OCI-LY1 (cell line): ENCODE measurements around the gene OLFM2.

Source experiments
- CTCF ChIP-seq: fragments of 200-600 bp; sonication (generic), shearing (Covaris generic); IDR thresholded peaks from 2 replicates; pipeline ENCODE4 v1.5.1; 2017; ENCODE audit warnings: mild to moderate bottlenecking, antibody characterized with exemption, low read length, moderate library complexity, mixed read lengths
- EZH2 ChIP-seq: fragments of 200-600 bp; sonication (generic), shearing (Covaris generic); IDR thresholded peaks from 2 replicates; pipeline ENCODE4 v1.8.0; 2017; ENCODE audit warnings: borderline replicate concordance, mixed run types, mild to moderate bottlenecking, antibody characterized with exemption, low read length, moderate library complexity, mixed read lengths

DNA sequence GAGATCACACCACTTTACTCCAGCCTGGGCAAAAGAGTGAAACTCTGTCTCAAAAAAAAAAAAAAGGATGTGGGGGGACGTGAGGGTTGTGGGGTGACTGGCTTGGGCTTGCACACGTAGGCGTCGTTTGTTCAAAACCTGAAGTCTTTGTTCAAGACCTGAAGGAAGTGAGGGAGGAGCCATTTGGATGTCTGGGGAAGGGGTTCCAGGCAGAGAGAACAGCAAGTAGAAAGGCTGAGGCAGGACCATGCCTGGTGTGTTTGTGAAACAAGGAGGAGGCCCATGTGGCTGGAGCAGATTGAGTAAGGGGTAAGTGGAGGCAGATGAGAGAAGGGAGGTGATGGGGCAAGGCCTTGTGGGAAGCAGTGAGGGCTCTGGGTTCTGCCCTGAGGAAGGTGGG lies 73.4 kb downstream of the OLFM2 start:
- no peak for TF ChIP-seq CTCF
- TF ChIP-seq EZH2: no peak
